T-helper 2 cell treated with Interferon-gamma antibody and Interleukin-4, amounts not matched to agents 5 μg/mL and 100 μg/mL, for 36 hours (primary cell): ENCODE data around the gene ZNF487.

Source experiments
- DNase-seq: peaks from one replicate; pipeline ENCODE4 v3.0.0; 2021; ENCODE audit warnings: low spot score
- H3K27ac Mint-ChIP-seq: one replicate; pipeline ENCODE4 v1.8.0; 2021; ENCODE audit warnings: mild to moderate bottlenecking, mixed read lengths
- H3K27me3 Mint-ChIP-seq: one replicate; pipeline ENCODE4 v1.8.0; 2021; ENCODE audit warnings: low read depth, mixed read lengths
- H3K36me3 Mint-ChIP-seq: one replicate; pipeline ENCODE4 v1.8.0; 2021; ENCODE audit warnings: low read depth, mixed read lengths
- H3K4me1 Mint-ChIP-seq: one replicate; pipeline ENCODE4 v1.8.0; 2021; ENCODE audit warnings: low read depth, mixed read lengths
- H3K4me3 Mint-ChIP-seq: one replicate; pipeline ENCODE4 v1.8.0; 2022; ENCODE audit warnings: mild to moderate bottlenecking, moderate library complexity, mixed read lengths
- H3K9me3 Mint-ChIP-seq: one replicate; pipeline ENCODE4 v1.8.0; 2021; ENCODE audit warnings: mixed read lengths

The ZNF487 gene

DNA sequence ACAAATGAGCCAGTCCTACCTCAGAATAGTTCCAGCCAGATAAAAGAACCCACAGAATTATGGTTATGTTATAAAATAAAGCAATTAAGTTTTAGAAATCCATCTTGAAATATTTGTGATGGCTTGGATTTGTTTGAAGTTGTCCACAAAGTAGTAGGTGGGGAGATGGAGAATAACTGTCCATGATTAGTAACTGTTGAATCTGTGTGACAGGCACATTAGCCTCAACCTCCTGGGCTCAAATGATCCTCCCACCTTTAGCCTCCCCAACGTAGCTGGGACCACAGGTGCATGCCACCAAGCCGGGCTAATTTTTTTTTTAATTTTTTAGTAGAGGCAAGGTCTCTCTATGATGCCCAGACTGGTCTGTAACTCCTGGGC lies 38.0 kb upstream of the ZNF487 start:
- Mint-ChIP-seq H3K27me3 (no peaks in the 10 kb centered on the region), H3K4me3 (peak overlapping the region; percentile 96), H3K9me3 (no peaks in the 10 kb centered on the region), H3K27ac (peak overlapping the region; percentile 85), H3K36me3 (peaks cover 74% of the 10 kb centered on the region), H3K4me1 (peaks cover 63% of the 10 kb centered on the region)
- no peak for DNase-seq

DNA sequence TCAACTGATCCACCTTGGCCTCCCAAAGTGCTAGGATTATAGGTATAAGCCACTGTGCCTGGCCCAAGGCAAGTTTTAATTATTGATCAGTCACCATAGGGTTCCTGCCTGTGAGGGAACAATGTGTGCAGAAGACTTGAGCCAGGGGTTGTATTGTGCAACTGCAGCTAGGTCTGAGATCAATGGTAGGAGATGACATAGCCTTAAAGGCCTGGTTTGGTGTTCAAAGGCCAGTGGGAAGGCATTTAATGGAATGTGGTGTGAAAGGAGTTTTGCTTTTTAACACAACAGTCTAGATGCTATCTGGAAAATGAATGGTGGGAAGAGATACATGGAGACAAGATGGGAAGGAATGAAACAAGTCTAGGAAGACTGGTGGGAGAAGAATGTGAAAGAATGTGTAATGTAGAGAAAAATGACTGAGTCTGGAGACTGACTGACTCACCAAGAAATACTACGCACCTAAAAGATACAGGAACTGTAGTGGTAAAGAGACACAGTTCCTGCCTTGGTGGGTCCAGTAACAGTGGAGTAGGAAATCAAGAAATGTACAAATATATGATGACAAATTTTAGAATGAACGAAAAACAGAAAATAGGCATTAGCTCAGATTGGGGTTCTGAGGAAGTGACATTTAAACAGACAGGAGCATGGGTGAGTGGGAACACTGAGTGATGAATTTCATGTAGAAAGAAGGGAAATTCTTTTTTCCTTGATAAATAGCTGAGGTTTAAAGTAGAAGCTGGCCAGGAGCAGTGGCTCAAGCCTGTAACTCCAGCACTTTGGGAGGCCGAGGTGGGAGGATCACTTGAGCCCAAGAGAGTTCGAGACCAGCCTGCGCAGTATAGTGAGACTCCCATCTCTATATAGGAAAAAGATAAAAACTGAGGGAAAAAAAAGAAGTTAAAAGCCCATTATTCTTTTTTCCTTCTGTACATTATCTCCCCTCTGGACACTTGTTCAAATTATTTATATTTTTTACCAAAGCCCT lies 37.3 kb upstream of the ZNF487 start:
- H3K4me1 Mint-ChIP-seq = peaks cover 64% of the 10 kb centered on the region
- peaks cover 76% of the 10 kb centered on the region for H3K36me3 Mint-ChIP-seq
- H3K27ac Mint-ChIP-seq = peak overlapping the region; percentile 85
- no peaks in the 10 kb centered on the region for H3K9me3 Mint-ChIP-seq
- peak overlapping the region; percentile 96 for H3K4me3 Mint-ChIP-seq
- DNase-seq = no peak
- no peaks in the 10 kb centered on the region for H3K27me3 Mint-ChIP-seq

DNA sequence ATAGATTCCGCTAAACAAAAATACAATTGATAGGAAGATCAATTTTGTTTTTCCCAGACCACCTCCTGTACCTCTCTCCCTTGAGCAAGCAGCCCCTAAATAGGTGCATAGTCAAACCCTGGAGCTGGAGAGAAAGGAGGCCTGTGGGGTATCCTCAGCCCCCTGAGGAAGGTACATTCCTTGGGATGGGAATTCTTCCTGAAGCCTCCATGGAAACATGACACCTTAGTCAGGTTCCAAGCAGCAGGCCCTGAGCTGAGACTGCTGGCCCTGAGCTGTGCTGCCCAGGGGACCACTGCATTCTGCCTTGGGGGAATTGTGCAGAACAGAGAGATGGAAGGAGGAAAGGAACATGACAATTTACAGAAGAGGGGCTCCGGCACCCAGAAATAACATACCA lies 35.3 kb upstream of the ZNF487 start:
- Mint-ChIP-seq H3K4me3 (peak overlapping the region; percentile 86), H3K4me1 (peaks cover 58% of the 10 kb centered on the region), H3K27ac (peak overlapping the region; percentile 79), H3K9me3 (no peaks in the 10 kb centered on the region), H3K27me3 (no peaks in the 10 kb centered on the region), H3K36me3 (peaks cover 74% of the 10 kb centered on the region)
- no peak for DNase-seq

DNA sequence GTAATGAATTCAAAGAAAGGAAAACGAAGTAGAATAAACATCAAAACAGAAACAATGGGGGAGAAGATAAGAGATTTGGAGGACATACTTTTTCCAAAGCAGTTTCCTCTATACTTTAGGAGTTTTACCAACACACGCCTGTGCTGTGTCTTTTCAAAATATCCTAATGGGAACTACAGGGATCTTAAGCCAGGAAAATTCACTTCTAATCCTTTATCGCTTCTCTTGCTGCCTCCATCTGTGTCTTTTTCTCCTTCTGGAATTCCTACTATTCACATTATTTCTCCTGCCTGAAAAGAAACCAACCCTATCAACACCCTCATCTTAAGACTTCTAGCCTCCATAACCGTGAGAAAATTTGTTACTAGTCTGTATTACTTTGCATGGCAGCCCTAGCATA lies 34.7 kb upstream of the ZNF487 start:
- DNase-seq = no peak
- Mint-ChIP-seq H3K27ac (peak overlapping the region; percentile 79), H3K36me3 (peaks cover 75% of the 10 kb centered on the region), H3K27me3 (no peaks in the 10 kb centered on the region), H3K4me1 (peaks cover 57% of the 10 kb centered on the region), H3K9me3 (no peaks in the 10 kb centered on the region), H3K4me3 (peak overlapping the region; percentile 86)

DNA sequence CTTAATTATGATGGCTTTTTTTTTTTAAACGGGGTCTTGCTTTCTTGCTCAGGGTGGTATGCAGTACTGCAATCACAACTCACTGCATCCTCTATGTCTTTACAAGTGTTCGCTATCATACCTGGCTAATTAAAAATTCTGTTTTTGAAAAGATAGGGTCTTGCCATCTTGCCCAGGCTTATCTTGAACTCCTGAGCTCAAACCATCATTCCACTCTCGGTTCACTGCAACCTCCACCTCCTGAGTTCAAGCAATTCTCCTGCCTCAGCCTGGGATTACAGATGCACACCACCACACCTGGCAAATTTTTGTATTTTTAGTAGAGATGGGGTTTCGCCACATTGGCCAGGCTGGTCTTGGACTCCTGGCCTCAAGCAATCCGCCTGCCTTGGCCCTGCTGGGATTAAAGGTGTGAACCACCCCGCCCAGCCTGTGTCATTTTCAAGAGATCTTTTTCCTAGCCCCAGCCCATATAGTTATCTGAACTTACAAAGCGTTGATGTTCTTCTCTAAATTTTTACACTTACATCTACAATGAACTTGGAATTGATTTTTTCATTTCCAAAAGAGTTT lies 33.9 kb upstream of the ZNF487 start:
- Mint-ChIP-seq H3K36me3 (peaks cover 73% of the 10 kb centered on the region), H3K4me3 (peak overlapping the region; percentile 86), H3K4me1 (peaks cover 54% of the 10 kb centered on the region)

DNA sequence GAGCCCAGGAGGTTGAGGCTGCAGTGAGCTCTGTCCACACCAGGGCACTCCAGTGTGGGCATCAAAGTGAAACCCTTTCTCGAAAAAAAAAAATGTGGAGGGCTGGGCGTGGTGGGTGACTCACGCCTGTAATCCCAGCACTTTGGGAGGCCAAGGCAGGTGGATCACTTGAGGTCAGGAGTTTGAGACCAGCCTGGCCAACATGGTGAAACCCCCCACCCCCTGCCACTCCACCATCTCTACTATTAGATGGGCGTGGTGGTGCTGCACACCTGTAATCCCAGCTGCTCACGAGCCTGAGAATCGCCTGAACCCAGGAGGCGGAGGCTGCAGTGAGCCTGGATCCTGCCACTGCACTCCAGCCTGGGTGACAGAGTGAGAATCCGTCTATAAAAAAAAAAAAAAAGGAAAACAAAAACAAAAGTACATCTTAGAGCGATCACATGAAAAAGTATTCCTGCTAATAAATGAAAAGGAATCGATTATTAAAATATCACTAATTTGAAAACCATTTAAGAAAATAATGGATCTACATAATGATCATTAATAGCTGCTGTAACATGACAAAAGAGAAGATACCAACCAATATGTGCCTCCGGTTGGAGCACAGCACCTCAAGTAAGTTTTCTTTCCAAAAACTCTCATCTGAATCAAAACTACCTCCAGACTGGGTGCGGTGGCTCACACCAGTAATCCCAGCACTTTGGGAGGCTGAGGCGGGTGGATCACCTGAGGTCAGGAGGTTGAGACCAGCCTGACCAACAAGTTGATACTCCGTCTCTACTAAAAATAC lies 32.8 kb upstream of the ZNF487 start:
- no peak for DNase-seq
- peaks cover 72% of the 10 kb centered on the region for H3K36me3 Mint-ChIP-seq
- no peaks in the 10 kb centered on the region for H3K9me3 Mint-ChIP-seq
- no peaks in the 10 kb centered on the region for H3K27me3 Mint-ChIP-seq
- H3K27ac Mint-ChIP-seq = peak overlapping the region; percentile 87
- peak overlapping the region; percentile 86 for H3K4me3 Mint-ChIP-seq
- H3K4me1 Mint-ChIP-seq = peaks cover 49% of the 10 kb centered on the region

More for the DNA sequence above, 33.9 kb upstream of the ZNF487 start:
- no peaks in the 10 kb centered on the region for H3K9me3 Mint-ChIP-seq
- H3K27ac Mint-ChIP-seq = peak overlapping the region; percentile 47
- no peaks in the 10 kb centered on the region for H3K27me3 Mint-ChIP-seq
- no peak for DNase-seq

DNA sequence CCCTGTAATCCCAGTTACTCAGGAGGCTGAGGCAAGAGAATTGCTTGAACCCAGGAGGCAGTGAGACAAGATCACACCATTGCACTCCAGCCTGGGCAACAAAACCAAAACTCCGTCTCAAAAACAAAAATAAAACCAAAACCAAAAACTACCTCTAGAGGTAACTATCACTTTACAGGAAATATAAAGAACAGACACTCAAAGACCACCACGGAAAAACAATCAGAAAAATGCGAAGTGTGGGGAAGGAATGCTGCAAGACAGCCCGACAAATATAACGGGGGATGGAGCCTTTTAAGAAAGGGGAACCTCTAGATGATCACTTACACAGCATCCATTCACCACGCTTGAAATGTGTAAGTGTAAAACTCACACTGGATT lies 32.2 kb upstream of the ZNF487 start:
- Mint-ChIP-seq H3K27me3 (no peaks in the 10 kb centered on the region), H3K9me3 (no peaks in the 10 kb centered on the region), H3K4me3 (peak overlapping the region; percentile 86), H3K4me1 (peaks cover 44% of the 10 kb centered on the region), H3K27ac (peak overlapping the region; percentile 87), H3K36me3 (peaks cover 70% of the 10 kb centered on the region)
- no peak for DNase-seq

DNA sequence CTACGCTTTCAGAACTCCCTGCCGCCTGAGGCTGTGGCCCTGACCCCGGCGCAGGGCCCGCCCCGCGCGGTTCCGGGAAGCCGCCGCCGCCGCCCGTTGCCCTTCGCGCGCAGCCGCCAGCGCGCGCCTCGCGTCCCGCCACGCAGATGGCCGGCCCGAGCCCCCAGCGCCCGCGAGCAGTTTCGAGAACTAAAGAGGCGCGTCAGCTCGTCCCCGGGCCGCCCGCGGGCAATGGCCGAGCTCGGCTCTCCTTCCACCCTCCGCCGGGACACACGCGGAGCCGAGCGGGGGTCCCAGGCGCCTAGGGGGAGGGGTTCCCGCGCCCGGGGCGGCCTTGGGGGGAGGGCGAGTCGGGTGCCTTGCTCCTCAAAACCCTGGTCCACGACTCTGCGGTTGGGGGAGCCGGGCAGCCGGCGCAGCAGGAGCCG lies 29.7 kb upstream of the ZNF487 start:
- peak overlapping the region; percentile 97 for H3K4me3 Mint-ChIP-seq
- no peaks in the 10 kb centered on the region for H3K9me3 Mint-ChIP-seq
- peaks cover 53% of the 10 kb centered on the region for H3K36me3 Mint-ChIP-seq
- no peaks in the 10 kb centered on the region for H3K27me3 Mint-ChIP-seq
- H3K27ac Mint-ChIP-seq = peak overlapping the region; percentile 99
- peaks cover 32% of the 10 kb centered on the region for H3K4me1 Mint-ChIP-seq
- DNase-seq = peak; percentile 56

DNA sequence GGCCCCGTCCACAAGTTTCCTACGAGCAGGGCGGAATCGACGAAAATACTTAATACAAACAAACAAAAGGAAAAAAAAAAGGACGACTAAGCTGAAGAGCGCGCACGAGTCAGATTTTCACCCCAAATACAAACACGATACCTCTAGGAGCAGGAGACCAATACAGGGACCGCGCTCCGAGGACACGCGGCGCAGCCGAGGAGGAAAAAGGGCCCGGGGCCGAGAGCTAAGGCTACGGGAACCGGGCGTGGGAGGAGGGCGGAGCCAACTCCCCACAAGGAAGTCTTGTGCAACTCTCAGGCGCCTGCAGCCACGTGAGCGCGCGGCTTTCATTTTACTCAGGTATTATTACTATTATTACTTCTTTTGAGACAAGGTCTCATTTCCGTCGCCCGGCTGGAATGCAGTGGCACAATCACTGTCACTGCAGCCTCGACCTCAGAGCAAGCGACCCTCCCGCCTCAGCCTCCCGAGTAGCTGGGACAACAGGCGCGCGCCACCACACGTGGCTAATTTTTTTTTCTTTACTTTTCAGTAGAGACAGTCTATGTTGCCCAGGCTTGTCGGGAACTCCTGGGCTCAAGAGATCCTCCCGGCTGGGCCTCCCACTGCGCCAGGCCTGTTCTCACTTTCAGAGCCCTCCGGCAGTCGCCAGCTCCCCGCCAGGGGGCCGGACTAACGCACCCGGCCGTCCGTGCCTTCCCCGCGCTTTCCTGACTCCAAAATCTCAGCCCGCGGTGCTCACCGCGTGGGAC lies 29.2 kb upstream of the ZNF487 start:
- Mint-ChIP-seq H3K27ac (peak overlapping the region; percentile 99), H3K4me3 (peak overlapping the region; percentile 97), H3K36me3 (peaks cover 49% of the 10 kb centered on the region), H3K4me1 (peaks cover 26% of the 10 kb centered on the region), H3K27me3 (no peaks in the 10 kb centered on the region), H3K9me3 (no peaks in the 10 kb centered on the region)
- peak; percentile 91 for DNase-seq

DNA sequence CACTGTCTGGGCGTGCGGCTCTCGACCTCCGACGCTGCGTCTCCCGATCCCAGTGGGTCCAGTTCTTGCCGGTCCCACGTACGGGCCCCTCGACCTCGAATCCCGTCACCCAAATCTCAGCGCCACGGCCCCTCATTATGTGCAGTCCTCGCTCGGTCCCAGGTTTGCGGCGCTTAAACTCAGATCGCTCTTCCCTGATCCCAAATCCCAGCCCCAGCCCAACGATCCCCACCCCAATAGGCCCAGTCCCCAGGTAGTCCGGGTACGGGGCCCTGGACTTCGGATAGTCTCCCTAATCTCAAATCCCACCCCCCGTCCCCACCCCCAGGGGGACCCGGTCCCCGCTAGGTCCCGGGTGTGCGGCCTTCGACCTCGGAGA lies 28.6 kb upstream of the ZNF487 start:
- DNase-seq = no peak
- Mint-ChIP-seq H3K4me1 (peaks cover 21% of the 10 kb centered on the region), H3K27ac (peak overlapping the region; percentile 99), H3K9me3 (no peaks in the 10 kb centered on the region), H3K27me3 (no peaks in the 10 kb centered on the region), H3K36me3 (peaks cover 43% of the 10 kb centered on the region), H3K4me3 (peak overlapping the region; percentile 97)

DNA sequence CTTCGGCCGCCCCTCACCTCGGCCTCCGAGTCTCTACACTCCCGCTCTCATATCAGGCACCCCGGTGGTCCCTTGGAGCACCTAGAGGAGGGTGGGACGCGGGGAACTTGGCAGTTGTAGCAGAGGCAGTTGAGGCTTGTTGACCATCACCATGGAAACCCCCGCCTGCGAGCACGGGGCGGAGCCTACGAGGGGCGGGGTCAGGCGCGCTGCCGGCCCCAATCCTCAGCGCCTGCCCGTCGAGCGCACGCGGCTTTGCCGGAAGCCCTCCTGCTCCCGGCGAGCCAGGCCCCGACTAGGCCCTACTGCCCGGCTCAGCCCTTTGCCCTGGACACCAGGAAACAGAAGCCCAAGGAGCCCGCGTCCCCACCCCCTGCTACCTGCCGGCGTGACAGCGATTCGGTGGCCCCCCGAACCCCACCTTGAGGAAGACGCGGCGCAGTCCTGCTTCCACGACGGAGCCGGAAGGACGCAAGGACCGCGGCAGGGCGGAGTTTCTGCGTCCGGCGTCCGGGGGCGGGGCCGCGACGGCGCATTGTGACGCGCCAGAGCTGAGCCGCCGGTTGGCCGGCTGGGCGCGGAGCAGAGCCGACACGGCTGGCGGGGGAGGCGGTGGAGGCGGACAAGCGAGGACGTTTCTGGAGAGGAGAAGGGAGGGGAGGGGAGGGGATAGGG lies 28.1 kb upstream of the ZNF487 start, which contains the start of gene HNRNPF:
Gene HNRNPF (minus strand): TSS at position 477 of the 675 bp plus-strand sequence. CDS start 21,302 bp downstream, outside the sequence.
- DNase-seq = peak; percentile 97
- no peaks in the 10 kb centered on the region for H3K27me3 Mint-ChIP-seq
- peak within 1 kb of the TSS; percentile 99 for H3K27ac Mint-ChIP-seq
- H3K9me3 Mint-ChIP-seq = no peaks in the 10 kb centered on the region
- peaks cover 41% of the 10 kb centered on the region for H3K36me3 Mint-ChIP-seq
- peak within 1 kb of the TSS; percentile 97 for H3K4me3 Mint-ChIP-seq
- peaks cover 19% of the 10 kb centered on the region for H3K4me1 Mint-ChIP-seq

DNA sequence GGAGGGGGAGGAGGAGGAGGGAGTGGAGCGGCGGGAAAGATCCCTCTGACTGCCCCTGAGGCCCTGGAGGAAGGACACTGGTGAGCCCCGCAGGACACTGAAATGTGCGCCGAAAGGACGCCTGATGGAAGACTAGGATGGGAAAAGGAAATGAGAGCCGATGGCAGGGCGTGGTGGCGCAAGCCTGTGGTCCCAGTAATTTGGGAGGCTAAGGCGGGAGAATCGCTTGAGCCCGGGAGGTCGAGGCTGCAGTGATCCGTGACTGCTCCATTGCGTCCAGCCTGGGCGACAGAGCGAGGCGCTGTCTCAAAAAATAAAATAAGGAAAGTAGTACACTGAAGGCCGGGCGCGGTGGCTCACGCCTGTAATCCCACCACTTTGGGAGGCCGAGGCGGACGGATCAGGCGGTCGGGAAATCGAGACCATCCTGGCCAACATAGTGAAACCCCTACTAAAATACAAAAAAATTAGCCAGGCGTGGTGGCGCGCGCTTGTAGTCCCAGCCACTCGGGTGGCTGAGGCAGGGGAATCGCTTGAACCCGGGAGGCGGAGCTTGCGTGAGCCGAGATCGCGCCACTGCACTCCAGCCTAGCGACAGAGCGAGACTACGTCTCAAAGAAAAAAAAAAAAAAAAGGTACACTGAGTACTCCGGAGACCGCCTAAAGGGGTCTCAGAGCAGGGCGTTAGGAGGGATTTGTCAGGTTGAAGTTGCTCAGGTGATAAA lies 27.4 kb upstream of the ZNF487 start:
- Mint-ChIP-seq H3K9me3 (no peaks in the 10 kb centered on the region), H3K4me1 (peaks cover 15% of the 10 kb centered on the region), H3K27me3 (no peaks in the 10 kb centered on the region), H3K4me3 (peak overlapping the region; percentile 97), H3K36me3 (peaks cover 34% of the 10 kb centered on the region), H3K27ac (peak overlapping the region; percentile 99)
- peak; percentile 63 for DNase-seq
